Endothelial cell (in vitro differentiated cells): Measurements from ENCODE around the gene LILRB5. TPM values are rescaled to one million over a fixed set of nuclear protein-coding genes. Genes with fewer than 3 reads are reported as not detected.

Experiments
- DNase-seq: peaks from one replicate; pipeline ENCODE4 v3.0.0; 2021; ENCODE audit warnings: low spot score
- H3K27ac Mint-ChIP-seq: one replicate; pipeline ENCODE4 v1.8.0; 2021; ENCODE audit warnings: mixed read lengths, inconsistent platforms; ENCODE audit not compliant: unreplicated experiment
- H3K27me3 Mint-ChIP-seq: one replicate; pipeline ENCODE4 v1.8.0; 2021; ENCODE audit warnings: mild to moderate bottlenecking, moderate library complexity, mixed read lengths, inconsistent platforms; ENCODE audit not compliant: unreplicated experiment
- H3K36me3 Mint-ChIP-seq: one replicate; pipeline ENCODE4 v1.8.0; 2021; ENCODE audit warnings: mild to moderate bottlenecking, low read depth, mixed read lengths, inconsistent platforms; ENCODE audit not compliant: unreplicated experiment
- H3K4me1 Mint-ChIP-seq: one replicate; pipeline ENCODE4 v1.8.0; 2021; ENCODE audit warnings: mild to moderate bottlenecking, mixed read lengths, inconsistent platforms; ENCODE audit not compliant: unreplicated experiment
- H3K4me3 Mint-ChIP-seq: one replicate; pipeline ENCODE4 v1.8.0; 2021; ENCODE audit warnings: mild to moderate bottlenecking, mixed read lengths, inconsistent platforms; ENCODE audit not compliant: unreplicated experiment
- H3K9me3 Mint-ChIP-seq: one replicate; pipeline ENCODE4 v1.8.0; 2021; ENCODE audit warnings: mixed read lengths, inconsistent platforms; ENCODE audit not compliant: unreplicated experiment
- CTCF ChIP-seq: fragments of 200-600 bp; sonication (generic); IDR thresholded peaks from one replicate; pipeline ENCODE4 v1.5.0; 2021; ENCODE audit warnings: antibody characterized with exemption; ENCODE audit not compliant: unreplicated experiment
- long read RNA-seq: library from polyadenylated mRNA; unstranded; transcript quantifications from one replicate; pipeline ENCODE4 v2.0.0, GENCODE V29; 2020; ENCODE audit not compliant: unreplicated experiment
- total RNA-seq: library from RNA; stranded (reverse); fragmentation: NEBNext Ultra II Directional; extraction: Animal tissue kit (Norgen Biotek cat#: 25700); gene quantifications from one replicate; pipeline ENCODE4 v1.2.1, GENCODE V29; 2021; ENCODE audit not compliant: unreplicated experiment

Gene LILRB5
- total RNA-seq: not detected
- long read RNA-seq: 0 reads

GRCh38 chr19:54257116-54257480 lies at the start of gene LILRB5:
Gene LILRB5 (minus strand): TSS chr19:54257273. CDS start chr19:54257193, 80 bp downstream.
- Mint-ChIP-seq H3K4me1 (peaks cover 4% of the 10 kb centered on the region), H3K4me3 (no peak within 1 kb of the TSS), H3K9me3 (no peaks in the 10 kb centered on the region), H3K27ac (no peak within 1 kb of the TSS), H3K36me3 (no peaks in the 10 kb centered on the region), H3K27me3 (peaks cover 2% of the 10 kb centered on the region)
- TF ChIP-seq CTCF: no peak
- DNase-seq: no peak

- Mint-ChIP-seq H3K9me3 (no peaks in the 10 kb centered on the region), H3K36me3 (no peaks in the 10 kb centered on the region), H3K27ac (no peak overlapping the region), H3K4me1 (no peaks in the 10 kb centered on the region), H3K27me3 (peaks cover 3% of the 10 kb centered on the region), H3K4me3 (no peak overlapping the region)
- TF ChIP-seq CTCF: no peak
- no peak for DNase-seq
These were observed 48.1 kb upstream of the LILRB5 start for GRCh38 chr19:54305141-54305540.

GRCh38 chr19:54302257-54302656 lies 45.2 kb upstream of the LILRB5 start:
- Mint-ChIP-seq H3K36me3 (no peaks in the 10 kb centered on the region), H3K27ac (no peak overlapping the region), H3K27me3 (peaks cover 6% of the 10 kb centered on the region), H3K4me1 (no peaks in the 10 kb centered on the region), H3K4me3 (no peak overlapping the region), H3K9me3 (no peaks in the 10 kb centered on the region)
- no peak for DNase-seq
- TF ChIP-seq CTCF: no peak

- H3K27ac Mint-ChIP-seq: no peak overlapping the region
- H3K4me3 Mint-ChIP-seq: no peak overlapping the region
- H3K4me1 Mint-ChIP-seq: no peaks in the 10 kb centered on the region
- no peaks in the 10 kb centered on the region for H3K36me3 Mint-ChIP-seq
- peaks cover 3% of the 10 kb centered on the region for H3K27me3 Mint-ChIP-seq
- TF ChIP-seq CTCF: no peak
- H3K9me3 Mint-ChIP-seq: no peaks in the 10 kb centered on the region
- DNase-seq: no peak
These were observed 42.4 kb upstream of the LILRB5 start for GRCh38 chr19:54299515-54299914.

GRCh38 chr19:54299126-54299498 lies 42.0 kb upstream of the LILRB5 start:
- no peak overlapping the region for H3K4me3 Mint-ChIP-seq
- H3K9me3 Mint-ChIP-seq: no peaks in the 10 kb centered on the region
- H3K36me3 Mint-ChIP-seq: no peaks in the 10 kb centered on the region
- no peak overlapping the region for H3K27ac Mint-ChIP-seq
- H3K27me3 Mint-ChIP-seq: peaks cover 3% of the 10 kb centered on the region
- DNase-seq: no peak
- H3K4me1 Mint-ChIP-seq: no peaks in the 10 kb centered on the region
- no peak for TF ChIP-seq CTCF
